HCT116 (cell line): ENCODE data around the gene ENTPD6. TPM values are rescaled to one million over a fixed set of nuclear protein-coding genes. Genes with fewer than 3 reads are reported as not detected.
A peak's percentile ranks its signal among the peaks of the same experiment; 100 is the strongest.

Experiments used
- ATAC-seq: fragments of 200-7000 bp; cut with Tn5 transposase; 2 replicates; pipeline ENCODE4 v1.9.1; 2020; ENCODE audit warnings: mild to moderate bottlenecking, moderate library complexity
- BruUV-seq: library from RNA; stranded (reverse); fragments of 400-500 nt; replicated peaks from 2 replicates; lab custom pipeline; 2021; lab: Mats Ljungman, UMichigan
- CTCF ChIA-PET: fragments of 300-600 bp; sonication (Branson Sonifier 250); formaldehyde crosslinking; loops from one replicate; lab custom pipeline; 2021; ENCODE audit warnings: antibody characterized with exemption; lab: Charles Lee
- POLR2A ChIA-PET: fragments of 300-600, 350-600 bp; sonication (Branson Sonifier 250); formaldehyde crosslinking; loops from one replicate; lab custom pipeline; 2021; ENCODE audit warnings: antibody characterized with exemption; lab: Charles Lee
- RAD21 ChIA-PET, 2 experiments: fragments of 300-600 bp; sonication (Branson Sonifier 250); formaldehyde crosslinking; loops; one replicate each; lab custom pipeline; 2023; ENCODE audit warnings: low total read pairs in 2 of 2; ENCODE audit not compliant: uncharacterized antibody in 2 of 2, unreplicated experiment in 2 of 2, low non-redundant PET in 1 of 2; lab: Charles Lee
- DNase-seq: peaks from one replicate; pipeline ENCODE4 v3.0.0-alpha.2; 2010; ENCODE audit warnings: low read depth, low spot score
- H2AFZ ChIP-seq: fragments of 200-600 bp; shearing (Covaris generic), sonication (generic); 2 replicates; pipeline ENCODE4 v1.6.1; 2017; ENCODE audit warnings: low read depth, mixed run types, mixed read lengths, antibody characterized with exemption, low read length; ENCODE audit not compliant: poor library complexity, severe bottlenecking
- H3K27ac ChIP-seq: 2 replicates; pipeline ENCODE4 v1.5.1; 2012; ENCODE audit warnings: low read depth, low read length
- H3K27me3 ChIP-seq: fragments of 200-600 bp; sonication (generic); 2 replicates; pipeline ENCODE4 v1.6.1; 2016; ENCODE audit warnings: mixed run types, low read length, mixed read lengths; ENCODE audit not compliant: insufficient read depth
- H3K36me3 ChIP-seq, 2 experiments: fragments of 200-500 bp in 1 of 2; fragments of 200-600 bp in 1 of 2; sonication (Bioruptor generic) in 1 of 2; sonication (generic) in 1 of 2; 2 replicates each; pipeline versions ENCODE4 v1.5.1 to v1.6.1; 2014 to 2016; ENCODE audit warnings: low read length in 2 of 2, inconsistent platforms in 1 of 2, mixed read lengths in 1 of 2, mixed run types in 1 of 2; ENCODE audit not compliant: insufficient read depth in 2 of 2, control insufficient read depth in 1 of 2
- H3K4me1 ChIP-seq, 2 experiments: fragments of 200-600 bp in 1 of 2; sonication (generic) in 1 of 2; 2 replicates each; pipeline versions ENCODE4 v1.5.1 to v1.6.1; 2012 to 2017; ENCODE audit warnings: low read length in 2 of 2, inconsistent platforms in 1 of 2, mild to moderate bottlenecking in 1 of 2, mixed read lengths in 1 of 2, mixed run types in 1 of 2, moderate library complexity in 1 of 2; ENCODE audit not compliant: insufficient read depth in 2 of 2, control insufficient read depth in 1 of 2
- H3K4me2 ChIP-seq: fragments of 200-600 bp; sonication (generic); 2 replicates; pipeline ENCODE4 v1.6.1; 2017; ENCODE audit warnings: mixed run types, low read length, mixed read lengths
- H3K4me3 ChIP-seq, 2 experiments: fragments of 200-600 bp in 1 of 2; sonication (generic) in 1 of 2; replicated peaks in 1 of 2; 2 replicates each; pipeline ENCODE4 v1.5.1; 2011 to 2016; ENCODE audit warnings: low read length in 2 of 2, control low read depth in 1 of 2, low read depth in 1 of 2, mild to moderate bottlenecking in 1 of 2, mixed read lengths in 1 of 2, mixed run types in 1 of 2
- H3K79me2 ChIP-seq: fragments of 200-600 bp; sonication (generic); 2 replicates; pipeline ENCODE4 v1.6.1; 2017; ENCODE audit warnings: mild to moderate bottlenecking, mixed run types, low read length, moderate library complexity, mixed read lengths; ENCODE audit not compliant: insufficient read depth
- H3K9ac ChIP-seq: fragments of 200-600 bp; sonication (generic); 2 replicates; pipeline ENCODE4 v1.6.1; 2016; ENCODE audit warnings: low read length, mixed read lengths
- H3K9me2 ChIP-seq: fragments of 200-600 bp; sonication (generic), shearing (Covaris generic); 2 replicates; pipeline ENCODE4 v1.6.1; 2017; ENCODE audit warnings: mixed run types, mild to moderate bottlenecking, moderate library complexity; ENCODE audit not compliant: insufficient read depth
- H3K9me3 ChIP-seq, 2 experiments: fragments of 200-500 bp in 1 of 2; fragments of 200-600 bp in 1 of 2; sonication (Bioruptor generic) in 1 of 2; sonication (generic) in 1 of 2; 2 replicates each; pipeline ENCODE4 v1.6.1; 2014 to 2017; ENCODE audit warnings: low read length in 2 of 2, mixed read lengths in 2 of 2, inconsistent platforms in 1 of 2, low read depth in 1 of 2, mild to moderate bottlenecking in 1 of 2, mixed run types in 1 of 2, moderate library complexity in 1 of 2; ENCODE audit not compliant: control insufficient read depth in 1 of 2, insufficient read depth in 1 of 2
- H4K20me1 ChIP-seq: fragments of 200-600 bp; sonication (generic), shearing (Covaris generic); 2 replicates; pipeline ENCODE4 v1.6.1; 2017; ENCODE audit warnings: mixed run types, mild to moderate bottlenecking, moderate library complexity; ENCODE audit not compliant: insufficient read depth
- CBX3 ChIP-seq: IDR thresholded peaks from 2 replicates; pipeline ENCODE4 v1.6.1; 2012; ENCODE audit warnings: low read depth
- EGR1 ChIP-seq: IDR thresholded peaks from 2 replicates; pipeline ENCODE4 v1.6.1; 2012; ENCODE audit warnings: low read depth
- FOSL1 ChIP-seq: IDR thresholded peaks from 2 replicates; pipeline ENCODE4 v1.6.1; 2012; ENCODE audit warnings: low read depth
- REST ChIP-seq: IDR thresholded peaks from 2 replicates; pipeline ENCODE4 v1.6.1; 2012; ENCODE audit warnings: low read depth
- SIN3A ChIP-seq: IDR thresholded peaks from 2 replicates; pipeline ENCODE4 v1.6.1; 2012; ENCODE audit warnings: low read depth
- SP1 ChIP-seq: IDR thresholded peaks from 2 replicates; pipeline ENCODE4 v1.6.1; 2012; ENCODE audit warnings: low read depth
- YY1 ChIP-seq: IDR thresholded peaks from 2 replicates; pipeline ENCODE4 v1.6.1; 2011; ENCODE audit warnings: low read length, low read depth, moderate library complexity, mild to moderate bottlenecking; ENCODE audit not compliant: insufficient replicate concordance; ENCODE audit errors: extremely low read depth
- ZBTB33 ChIP-seq: IDR thresholded peaks from 2 replicates; pipeline ENCODE4 v1.6.1; 2011; ENCODE audit warnings: mild to moderate bottlenecking, low read length, moderate library complexity; ENCODE audit not compliant: insufficient replicate concordance; ENCODE audit errors: extremely low read depth
- intact Hi-C: fragments of 100-400 bp; cut with micrococcal nuclease; formaldehyde crosslinking; loops from 2 replicates; pipeline ENCODE4 v1.10.0; 2022
- total RNA-seq: library from RNA; stranded (reverse); gene quantifications from one replicate; pipeline ENCODE4 v1.2.1, GENCODE V29; 2021; ENCODE audit not compliant: unreplicated experiment

The ENTPD6 gene
- total RNA-seq, 1 experiment from 2014 or later = 89.2 TPM

DNA sequence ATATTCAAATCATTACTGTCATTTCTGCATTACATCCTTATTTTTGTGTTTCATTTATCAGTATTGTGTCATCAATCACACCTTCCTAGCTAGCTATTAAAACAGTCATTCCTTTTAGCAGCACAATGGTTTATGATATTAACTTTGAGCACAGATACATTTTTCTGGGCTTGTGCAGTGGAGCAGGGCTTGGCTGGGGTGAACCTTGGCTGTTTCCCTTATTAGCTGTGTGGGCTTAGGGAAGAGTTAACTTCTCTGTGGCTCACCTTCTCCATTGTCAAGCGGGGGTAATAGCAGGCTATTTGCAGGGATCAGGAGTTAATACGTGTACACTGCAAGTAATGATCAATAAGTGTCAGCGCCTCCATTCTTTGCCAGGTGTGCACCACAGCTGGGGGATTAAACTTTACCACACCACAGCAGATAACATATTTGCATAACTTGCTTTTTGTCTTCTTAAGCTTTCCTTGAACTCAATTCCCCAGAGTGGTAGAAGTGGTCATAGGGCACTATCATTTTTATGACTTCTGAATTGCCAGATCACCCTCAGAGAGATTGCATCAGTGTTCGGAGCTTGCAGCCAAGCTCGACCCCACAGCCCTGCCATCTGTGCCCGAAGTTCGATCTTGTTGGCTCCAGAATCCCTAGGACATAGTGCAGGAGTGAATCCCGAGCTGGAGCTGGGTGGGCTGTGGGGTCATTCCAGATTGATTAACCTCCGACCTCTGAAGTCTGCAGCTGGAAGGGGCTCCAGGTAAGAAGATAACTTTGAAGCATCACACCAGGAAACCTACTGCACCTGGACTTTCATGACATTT is 50.9 kb downstream of the ENTPD6 start:
- ChIA-PET CTCF (interaction anchor here (0.6 to 2.7 kb wide), 5 partner anchors 10 to 170 kb away, joined by 3 to 14 read pairs (median 5); no protein-coding TSS in a partner anchor), RAD21 (no interaction called here), POLR2A (interaction anchor here (0.9 to 2.7 kb wide), 6 partner anchors 9 to 51 kb away, joined by 3 to 13 read pairs (median 8); partner anchors contain the start of gene ENTPD6)
- no peak for TF ChIP-seq REST
- no peak for TF ChIP-seq EGR1
- peak; percentile 1; the same call in 1 of the 2 replicates for TF ChIP-seq SIN3A
- TF ChIP-seq SP1 = no peak
- TF ChIP-seq CBX3 = no peak
- no peak for TF ChIP-seq ZBTB33
- TF ChIP-seq FOSL1 = no peak
- TF ChIP-seq YY1 = no peak
- H3K9ac ChIP-seq = peak overlapping the region; percentile 64; the same call in 1 of the 2 replicates
- no peak for DNase-seq
- H2AFZ ChIP-seq = no peak overlapping the region
- no peaks in the 10 kb centered on the region for H4K20me1 ChIP-seq
- BruUV-seq = TSS peak; percentile 72
- H3K36me3 ChIP-seq = no peaks in the 10 kb centered on the region; a peak in 1 of 4 replicates
- ATAC-seq = no peak
- H3K4me1 ChIP-seq = peaks cover 14 to 25% of the 10 kb centered on the region in 2 experiments
- H3K79me2 ChIP-seq = peaks cover 28% of the 10 kb centered on the region
- no peaks in the 10 kb centered on the region for H3K9me3 ChIP-seq
- H3K4me3 ChIP-seq = peak overlapping the region; percentile 79 to 80; a peak in 2 of 4 replicates
- H3K27me3 ChIP-seq = no peaks in the 10 kb centered on the region
- peak overlapping the region; percentile 98 for H3K4me2 ChIP-seq
- intact Hi-C loops = no loop called here
- H3K9me2 ChIP-seq = no peaks in the 10 kb centered on the region
- no peak overlapping the region for H3K27ac ChIP-seq
